ENCODE results near the gene ZNF28.
"Not testable (repeated sequence)": the region's sequence is repeated elsewhere in the genome, so short reads cannot be mapped to it uniquely, and the experiment has no call there.

ZNF28 gene

GRCh38 chr19:52821204-52821960, at the start of gene ZNF28:
TSS of gene ZNF28 (minus strand) at chr19:52821633. CDS start at chr19:52817958, 3,675 bp downstream.
- not testable (repeated sequence) for H3K4me1 ChIP-seq (ENCODE audit: insufficient read depth, low read length); H3K9me3 ChIP-seq (ENCODE audit: low read length); H3K27me3 ChIP-seq (ENCODE audit: control insufficient read depth in 1 of 2, insufficient read depth in 2 of 2, low read length in 2 of 2); H3K27ac ChIP-seq (ENCODE audit: low read depth, low read length)
- peak within 1 kb of the TSS; percentile 42 to 66 for H3K4me3 ChIP-seq (ENCODE audit: low read depth in 1 of 2, low read length in 2 of 2)
- H3K9ac ChIP-seq (ENCODE audit: low read length): peak within 1 kb of the TSS; percentile 49
- H3K36me3 ChIP-seq (ENCODE audit: insufficient read depth, low read length): peaks cover 10% of the 10 kb centered on the region

- not testable (repeated sequence) for H3K27ac ChIP-seq (ENCODE audit: low read depth, low read length); H3K36me3 ChIP-seq (ENCODE audit: insufficient read depth, low read length); H3K4me1 ChIP-seq (ENCODE audit: insufficient read depth, low read length); H3K9ac ChIP-seq (ENCODE audit: low read length); H3K9me3 ChIP-seq (ENCODE audit: low read length); H3K4me3 ChIP-seq (ENCODE audit: low read depth in 1 of 2, low read length in 2 of 2); H3K27me3 ChIP-seq (ENCODE audit: control insufficient read depth in 1 of 2, insufficient read depth in 2 of 2, low read length in 2 of 2)
These were observed 46.6 kb upstream of the ZNF28 start for GRCh38 chr19:52868031-52868430.

- not testable (repeated sequence) for H3K9me3 ChIP-seq (ENCODE audit: low read length); H3K27me3 ChIP-seq (ENCODE audit: control insufficient read depth in 1 of 2, insufficient read depth in 2 of 2, low read length in 2 of 2); H3K9ac ChIP-seq (ENCODE audit: low read length); H3K36me3 ChIP-seq (ENCODE audit: insufficient read depth, low read length); H3K4me1 ChIP-seq (ENCODE audit: insufficient read depth, low read length)
- peak within 1 kb of the TSS; percentile 58 for H3K27ac ChIP-seq (ENCODE audit: low read depth, low read length)
- H3K4me3 ChIP-seq (ENCODE audit: low read depth in 1 of 2, low read length in 2 of 2): peak within 1 kb of the TSS; percentile 68 to 83
These were observed 36.2 kb upstream of the ZNF28 start, which contains the start of gene ZNF468 for GRCh38 chr19:52857378-52858191. TSS of gene ZNF468 (minus strand) at chr19:52857619. CDS start at chr19:52854272, 3,347 bp downstream.

GRCh38 chr19:52856540-52857377, 35.3 kb upstream of the ZNF28 start:
- Histone ChIP-seq H3K27ac (ENCODE audit: low read depth, low read length) (peak overlapping the region; percentile 58), H3K4me3 (ENCODE audit: low read depth in 1 of 2, low read length in 2 of 2) (peak overlapping the region; percentile 68 to 83)
- H3K9ac ChIP-seq (ENCODE audit: low read length); H3K4me1 ChIP-seq (ENCODE audit: insufficient read depth, low read length); H3K27me3 ChIP-seq (ENCODE audit: control insufficient read depth in 1 of 2, insufficient read depth in 2 of 2, low read length in 2 of 2); H3K36me3 ChIP-seq (ENCODE audit: insufficient read depth, low read length); H3K9me3 ChIP-seq (ENCODE audit: low read length): not testable (repeated sequence)

GRCh38 chr19:52847352-52847751, 25.9 kb upstream of the ZNF28 start:
- not testable (repeated sequence) for H3K4me1 ChIP-seq (ENCODE audit: insufficient read depth, low read length); H3K27me3 ChIP-seq (ENCODE audit: control insufficient read depth in 1 of 2, insufficient read depth in 2 of 2, low read length in 2 of 2); H3K27ac ChIP-seq (ENCODE audit: low read depth, low read length); H3K9ac ChIP-seq (ENCODE audit: low read length); H3K9me3 ChIP-seq (ENCODE audit: low read length); H3K4me3 ChIP-seq (ENCODE audit: low read depth in 1 of 2, low read length in 2 of 2)
- peaks cover 64% of the 10 kb centered on the region for H3K36me3 ChIP-seq (ENCODE audit: insufficient read depth, low read length)

GRCh38 chr19:52840825-52841465, 19.5 kb upstream of the ZNF28 start:
- not testable (repeated sequence) for H3K4me1 ChIP-seq (ENCODE audit: insufficient read depth, low read length); H3K27ac ChIP-seq (ENCODE audit: low read depth, low read length); H3K9ac ChIP-seq (ENCODE audit: low read length); H3K4me3 ChIP-seq (ENCODE audit: low read depth in 1 of 2, low read length in 2 of 2); H3K27me3 ChIP-seq (ENCODE audit: control insufficient read depth in 1 of 2, insufficient read depth in 2 of 2, low read length in 2 of 2)
- Histone ChIP-seq H3K36me3 (ENCODE audit: insufficient read depth, low read length) (peaks cover 57% of the 10 kb centered on the region), H3K9me3 (ENCODE audit: low read length) (peaks cover 21% of the 10 kb centered on the region)

GRCh38 chr19:52834289-52834688, 12.9 kb upstream of the ZNF28 start:
- H3K36me3 ChIP-seq (ENCODE audit: insufficient read depth, low read length); H3K27ac ChIP-seq (ENCODE audit: low read depth, low read length); H3K4me1 ChIP-seq (ENCODE audit: insufficient read depth, low read length); H3K9ac ChIP-seq (ENCODE audit: low read length); H3K27me3 ChIP-seq (ENCODE audit: control insufficient read depth in 1 of 2, insufficient read depth in 2 of 2, low read length in 2 of 2); H3K4me3 ChIP-seq (ENCODE audit: low read depth in 1 of 2, low read length in 2 of 2); H3K9me3 ChIP-seq (ENCODE audit: low read length): not testable (repeated sequence)

GRCh38 chr19:52833541-52833940, 12.1 kb upstream of the ZNF28 start:
- not testable (repeated sequence) for H3K27me3 ChIP-seq (ENCODE audit: control insufficient read depth in 1 of 2, insufficient read depth in 2 of 2, low read length in 2 of 2); H3K9ac ChIP-seq (ENCODE audit: low read length); H3K36me3 ChIP-seq (ENCODE audit: insufficient read depth, low read length); H3K9me3 ChIP-seq (ENCODE audit: low read length); H3K4me1 ChIP-seq (ENCODE audit: insufficient read depth, low read length); H3K4me3 ChIP-seq (ENCODE audit: low read depth in 1 of 2, low read length in 2 of 2); H3K27ac ChIP-seq (ENCODE audit: low read depth, low read length)

GRCh38 chr19:52829866-52830265, 8.4 kb upstream of the ZNF28 start:
- H3K27me3 ChIP-seq (ENCODE audit: control insufficient read depth in 1 of 2, insufficient read depth in 2 of 2, low read length in 2 of 2); H3K36me3 ChIP-seq (ENCODE audit: insufficient read depth, low read length); H3K9me3 ChIP-seq (ENCODE audit: low read length); H3K4me1 ChIP-seq (ENCODE audit: insufficient read depth, low read length); H3K27ac ChIP-seq (ENCODE audit: low read depth, low read length); H3K9ac ChIP-seq (ENCODE audit: low read length); H3K4me3 ChIP-seq (ENCODE audit: low read depth in 1 of 2, low read length in 2 of 2): not testable (repeated sequence)

- Histone ChIP-seq H3K27me3 (ENCODE audit: control insufficient read depth in 1 of 2, insufficient read depth in 2 of 2, low read length in 2 of 2) (no peaks in the 10 kb centered on the region), H3K9me3 (ENCODE audit: low read length) (no peaks in the 10 kb centered on the region), H3K4me1 (ENCODE audit: insufficient read depth, low read length) (no peaks in the 10 kb centered on the region), H3K36me3 (ENCODE audit: insufficient read depth, low read length) (no peaks in the 10 kb centered on the region), H3K27ac (ENCODE audit: low read depth, low read length) (no peak overlapping the region), H3K9ac (ENCODE audit: low read length) (no peak overlapping the region), H3K4me3 (ENCODE audit: low read depth in 1 of 2, low read length in 2 of 2) (no peak overlapping the region)
These were observed 4.3 kb upstream of the ZNF28 start for GRCh38 chr19:52825765-52826164.

- Histone ChIP-seq H3K27ac (ENCODE audit: low read depth, low read length) (no peak overlapping the region), H3K9me3 (ENCODE audit: low read length) (no peaks in the 10 kb centered on the region), H3K4me3 (ENCODE audit: low read depth in 1 of 2, low read length in 2 of 2) (no peak overlapping the region), H3K27me3 (ENCODE audit: control insufficient read depth in 1 of 2, insufficient read depth in 2 of 2, low read length in 2 of 2) (no peaks in the 10 kb centered on the region), H3K4me1 (ENCODE audit: insufficient read depth, low read length) (no peaks in the 10 kb centered on the region), H3K36me3 (ENCODE audit: insufficient read depth, low read length) (no peaks in the 10 kb centered on the region), H3K9ac (ENCODE audit: low read length) (no peak overlapping the region)
These were observed 2.2 kb upstream of the ZNF28 start for GRCh38 chr19:52823676-52824075.
